K562 (cell line): ENCODE results near the gene BAIAP2. TPM values are rescaled to one million over a fixed set of nuclear protein-coding genes. Genes with fewer than 3 reads are reported as not detected.

Experiments used
- ATAC-seq: fragments of 200-7000 bp; cut with Tn5 transposase; 3 replicates; pipeline ENCODE4 v1.9.1; 2020; ENCODE audit warnings: moderate library complexity
- BruUV-seq: library from RNA; stranded (reverse); fragments of 400-500 nt; replicated peaks from 2 replicates; lab custom pipeline; 2021; lab: Mats Ljungman, UMichigan
- CTCF ChIA-PET: fragments of 300-600 bp; formaldehyde crosslinking; extraction: SDS; loops from one replicate; lab custom pipeline; 2021; ENCODE audit warnings: low intra/inter-chr PET ratio; lab: Yijun Ruan, JAX
- POLR2A ChIA-PET: fragments of 300-600, 350-650 bp; sonication (Branson Sonifier 250); formaldehyde crosslinking; extraction: SDS; loops from one replicate; lab custom pipeline; 2021; ENCODE audit warnings: antibody characterized with exemption, inconsistent platforms; lab: Yijun Ruan, JAX
- DNase-seq, 4 experiments: peaks; one replicate each; pipeline versions ENCODE4 v3.0.0 to v3.0.0-alpha.2; 2011 to 2018; ENCODE audit warnings: low spot score in 3 of 4, mixed read lengths in 3 of 4; ENCODE audit errors: extremely low read depth in 1 of 4
- FAIRE-seq: peaks from 2 replicates; lab custom pipeline; 2011; peaks lifted over from hg19 to GRCh38; lab: Jason Lieb, UNC
- H2AFZ ChIP-seq: 2 replicates; pipeline ENCODE4 v1.6.0; 2011; ENCODE audit warnings: low read depth, low read length, control low read depth, inconsistent platforms
- H3K27ac ChIP-seq: fragments of 200-600 bp; 3 replicates; pipeline ENCODE4 v1.8.0; 2011; ENCODE audit warnings: low read depth, mild to moderate bottlenecking, control low read depth, inconsistent platforms, low read length, moderate library complexity, mixed read lengths; ENCODE audit errors: extremely low read depth
- H3K27me3 ChIP-seq, 2 experiments: fragments of 300-600 bp in 1 of 2; 2 replicates in 1 of 2; 3 replicates in 1 of 2; pipeline versions ENCODE4 v1.6.0 to v1.8.0; 2011; ENCODE audit warnings: inconsistent platforms in 2 of 2, low read length in 2 of 2, mild to moderate bottlenecking in 1 of 2, mixed read lengths in 1 of 2, moderate library complexity in 1 of 2; ENCODE audit not compliant: control insufficient read depth in 2 of 2, insufficient read depth in 2 of 2
- H3K36me3 ChIP-seq: fragments of 300-600 bp; 3 replicates; pipeline ENCODE4 v1.8.0; 2011; ENCODE audit warnings: mild to moderate bottlenecking, low read length, inconsistent platforms; ENCODE audit not compliant: control insufficient read depth, insufficient read depth
- H3K4me1 ChIP-seq, 2 experiments: fragments of 200-600 bp in 1 of 2; replicated peaks in 1 of 2; 2 replicates in 1 of 2; 3 replicates in 1 of 2; pipeline versions ENCODE4 v1.5.1 to v1.8.0; 2011; ENCODE audit warnings: inconsistent platforms in 2 of 2, low read length in 2 of 2, mild to moderate bottlenecking in 1 of 2, mixed read lengths in 1 of 2, moderate library complexity in 1 of 2; ENCODE audit not compliant: control insufficient read depth in 2 of 2, insufficient read depth in 2 of 2
- H3K4me2 ChIP-seq: 2 replicates; pipeline ENCODE4 v1.6.1; 2011; ENCODE audit warnings: low read length, control low read depth, inconsistent platforms, mixed read lengths; ENCODE audit not compliant: insufficient read depth
- H3K4me3 ChIP-seq: fragments of 200-600 bp; sonication (generic), shearing (Covaris generic); 2 replicates; pipeline ENCODE4 v1.5.1; 2016; ENCODE audit warnings: control low read depth, inconsistent platforms
- H3K79me2 ChIP-seq: fragments of 200-600 bp; 3 replicates; pipeline ENCODE4 v1.8.0; 2011; ENCODE audit warnings: low read length, inconsistent platforms; ENCODE audit not compliant: control insufficient read depth, insufficient read depth
- H3K9ac ChIP-seq, 2 experiments: 2 replicates each; pipeline versions ENCODE4 v1.6.0 to v1.6.1; 2011; ENCODE audit warnings: low read depth in 2 of 2, low read length in 2 of 2, control low read depth in 1 of 2, inconsistent platforms in 1 of 2, mild to moderate bottlenecking in 1 of 2, mixed read lengths in 1 of 2; ENCODE audit not compliant: insufficient read depth in 1 of 2
- H3K9me1 ChIP-seq: one replicate; pipeline ENCODE4 v1.6.0; 2011; ENCODE audit warnings: inconsistent platforms, mild to moderate bottlenecking, low read length, moderate library complexity; ENCODE audit not compliant: control insufficient read depth, insufficient read depth
- H3K9me3 ChIP-seq: replicated peaks from 2 replicates; pipeline ENCODE4 v1.5.1; 2011; ENCODE audit warnings: low read depth, low read length, inconsistent platforms; ENCODE audit not compliant: control insufficient read depth, insufficient read depth
- H4K20me1 ChIP-seq: replicated peaks from 2 replicates; pipeline ENCODE4 v1.6.1; 2011; ENCODE audit warnings: low read length, inconsistent platforms, mixed read lengths; ENCODE audit not compliant: control insufficient read depth, insufficient read depth
- ATF1 ChIP-seq, 2 experiments: fragments of 450-650 bp in 1 of 2; IDR thresholded peaks; 2 replicates each; pipeline ENCODE4 v1.6.1; 2016; ENCODE audit warnings: missing compliant biosample characterization in 1 of 2, missing genetic modification characterization in 1 of 2
- BMI1 ChIP-seq: fragments of 150-350 bp; IDR thresholded peaks from 2 replicates; pipeline ENCODE4 v1.6.1; 2014; ENCODE audit warnings: low read length
- CREB1 ChIP-seq, 2 experiments: sonication (generic) in 1 of 2; formaldehyde crosslinking in 1 of 2; IDR thresholded peaks; 2 replicates each; pipeline versions ENCODE4 v1.6.1 to v1.8.0; 2012 to 2022; ENCODE audit warnings: inconsistent platforms in 1 of 2, mild to moderate bottlenecking in 1 of 2, missing genetic modification reagents in 1 of 2, moderate library complexity in 1 of 2
- CREB5 ChIP-seq: fragments of 250-450 bp; sonication (Bioruptor Pico); IDR thresholded peaks from 2 replicates; pipeline ENCODE4 v1.5.0; 2020; ENCODE audit warnings: mild to moderate bottlenecking
- CREM ChIP-seq: IDR thresholded peaks from 2 replicates; pipeline ENCODE4 v1.6.1; 2014; ENCODE audit warnings: antibody characterized with exemption, low read depth
- MTF1 ChIP-seq: fragments of 250-450 bp; sonication (Bioruptor Pico); IDR thresholded peaks from 2 replicates; pipeline ENCODE4 v1.9.0; 2021; ENCODE audit warnings: moderate library complexity, mild to moderate bottlenecking, inconsistent platforms, borderline replicate concordance
- NFYB ChIP-seq: IDR thresholded peaks from 2 replicates; pipeline ENCODE4 v1.6.1; 2011; ENCODE audit warnings: mild to moderate bottlenecking, moderate library complexity; ENCODE audit not compliant: insufficient read length; ENCODE audit errors: extremely low read depth
- PBX2 ChIP-seq, 2 experiments: IDR thresholded peaks in 1 of 2; conservative IDR thresholded peaks in 1 of 2; 2 replicates each; pipeline ENCODE4 v1.6.1; 2016; ENCODE audit warnings: low read depth in 2 of 2, mild to moderate bottlenecking in 1 of 2, missing compliant biosample characterization in 1 of 2, missing genetic modification characterization in 1 of 2, moderate library complexity in 1 of 2
- PKNOX1 ChIP-seq: fragments of 450-650 bp; IDR thresholded peaks from 2 replicates; pipeline ENCODE4 v1.6.1; 2016
- ZNF282 ChIP-seq: sonication (generic); formaldehyde crosslinking; IDR thresholded peaks from 2 replicates; pipeline ENCODE4 v1.8.1; 2023; ENCODE audit warnings: missing genetic modification reagents
- WGBS: fragments of 100-300 bp; shearing (Covaris generic); methylation state at CpG from one replicate; pipeline ENCODE4 v1.1.6; 2016; ENCODE audit warnings: low coverage, mixed read lengths; ENCODE audit not compliant: insufficient coverage; ENCODE audit errors: missing lambda C conversion rate; 5-methylcytosine and 5-hydroxymethylcytosine counted together
- in situ Hi-C: fragments of 300-500 bp; cut with MboI; formaldehyde crosslinking; loops from 4 replicates; pipeline ENCODE4 v1.15.0; 2018; ENCODE audit warnings: inconsistent platforms, mixed read lengths
- intact Hi-C: fragments of 100-400 bp; cut with micrococcal nuclease; formaldehyde crosslinking; loops from 2 replicates; pipeline ENCODE4 v1.14.2; 2022
- polyA plus RNA-seq, 8 experiments: library from polyadenylated mRNA; depleted of rRNA in 4 of 8; stranded (reverse) in 5 of 8; unstranded in 3 of 8; fragments of >200 nt; fragmentation: Nextera tagmentation in 2 of 8; fragmentation: Illumina TruSeq in 1 of 8; extraction: Ambion mirVana in 2 of 8; extraction: Trizol in 1 of 8; gene quantifications; 2 replicates each; pipeline versions ENCODE4 v1.2.1 to v1.2.3, GENCODE V29; 2011 to 2014; ENCODE audit warnings: inconsistent platforms in 1 of 8, missing spikeins in 1 of 8
- total RNA-seq, 7 experiments: library from RNA; depleted of rRNA in 6 of 7; stranded (reverse); fragments of >200 nt in 6 of 7; fragmentation: Illumina TruSeq in 2 of 7; extraction: Trizol in 2 of 7; gene quantifications; 2 replicates each; pipeline versions ENCODE4 v1.2.1 to v1.2.3, GENCODE V29; 2011 to 2021; ENCODE audit warnings: low replicate concordance in 1 of 7

BAIAP2 gene
- total and polyA plus RNA-seq, 9 of the 15 experiments (the other 6 are each of a cell fraction or from before 2014, with no cell fraction given) = 2.3 to 51.6 (median 18.4) TPM

GRCh38 chr17:81002409-81003361 lies 32.3 kb upstream of the BAIAP2 start:
- Histone ChIP-seq H3K4me3 (no peak overlapping the region), H3K9me3 (no peaks in the 10 kb centered on the region), H3K27me3 (no peaks in the 10 kb centered on the region), H3K4me1 (peaks cover 19 to 60% of the 10 kb centered on the region in 2 experiments), H3K36me3 (peaks cover 25% of the 10 kb centered on the region; the same call in 1 of the 3 replicates), H3K79me2 (no peaks in the 10 kb centered on the region), H3K4me2 (peak overlapping the region; percentile 6), H3K9ac (peak overlapping the region in 1 of 2 experiments; percentile 81; a peak in 1 of 4 replicates), H4K20me1 (no peaks in the 10 kb centered on the region), H2AFZ (peak overlapping the region; percentile 1; the same call in 1 of the 2 replicates), H3K9me1 (no peaks in the 10 kb centered on the region), H3K27ac (peak overlapping the region; percentile 44)
- 26% methylated on average over 17 of the region's 21 CpGs for WGBS
- CTCF ChIA-PET = interaction anchor here (0.7 kb wide), 1 partner anchor 13 kb away, joined by 3 read pairs; no protein-coding TSS in a partner anchor
- BruUV-seq = TSS peak; percentile 27
- POLR2A ChIA-PET = interaction anchor here (0.6 to 2.9 kb wide), 5 partner anchors 11 to 580 kb away, joined by 3 to 13 read pairs (median 4); partner anchors contain the start of gene CHMP6
- in situ Hi-C loops = loop anchor here (5.0 kb wide), 1 partner anchor 225 kb away; no protein-coding TSS in a partner anchor
- peak; percentile 71 for ATAC-seq
- DNase-seq = peak; percentile 79 to 84 (median 82)
- FAIRE-seq = peak; percentile 96
- intact Hi-C loops = no loop called here
- TF ChIP-seq MTF1 (CRISPR knock-in tag) = no peak
- peak; percentile 85 for TF ChIP-seq PKNOX1
- TF ChIP-seq CREB1 (IDR thresholded peaks at IDR 0.05) = no peak
- peak; percentile 41; the same call in 1 of the 2 replicates for TF ChIP-seq CREB1 (CRISPR knock-in tag; IDR thresholded peaks at IDR 0.05)
- peak; percentile 63 for TF ChIP-seq CREM
- no peak for TF ChIP-seq ZNF282 (CRISPR knock-in tag)
- peak; percentile 22 for TF ChIP-seq NFYB
- TF ChIP-seq PBX2 (CRISPR knock-in tag; IDR thresholded peaks at IDR 0.05; ENCODE audit: low read depth) = no peak
- TF ChIP-seq PBX2 (tag; conservative IDR thresholded peaks at IDR 0.05; ENCODE audit: low read depth) = peak; percentile 85
- TF ChIP-seq CREB5 = no peak
- no peak for TF ChIP-seq BMI1
- TF ChIP-seq ATF1 (CRISPR knock-in tag; IDR thresholded peaks at IDR 0.05) = no peak
- TF ChIP-seq ATF1 (tag; IDR thresholded peaks at IDR 0.05) = peak; percentile 74
